HCT116 (cell line): Measurements from ENCODE around the gene LDHA.

Experiments used
- CBX3 ChIP-seq: IDR thresholded peaks from 2 replicates; pipeline ENCODE4 v1.6.1; 2012; ENCODE audit warnings: low read depth
- CEBPB ChIP-seq: IDR thresholded peaks from 2 replicates; pipeline ENCODE4 v1.6.1; 2012; ENCODE audit warnings: low read depth
- EZH2 ChIP-seq: fragments of 200-600 bp; sonication (generic); IDR thresholded peaks from 2 replicates; pipeline ENCODE4 v1.6.1; 2017; ENCODE audit warnings: antibody characterized with exemption, mixed run types
- POLR2A ChIP-seq: IDR thresholded peaks from 2 replicates; pipeline ENCODE4 v1.7.0; 2011; ENCODE audit warnings: borderline replicate concordance; ENCODE audit not compliant: insufficient read depth, insufficient read length; ENCODE audit errors: extremely low read depth
- POLR2AphosphoS5 ChIP-seq: IDR thresholded peaks from 2 replicates; pipeline ENCODE4 v1.6.1; 2011; ENCODE audit warnings: mild to moderate bottlenecking, low read depth, low read length, moderate library complexity
- ZNF274 ChIP-seq: fragments of 200-500 bp; sonication (Bioruptor generic); IDR thresholded peaks from 2 replicates; pipeline ENCODE4 v1.6.1; 2014; ENCODE audit warnings: mild to moderate bottlenecking, low read depth, low read length, inconsistent platforms
- TF ChIP-seq, protein P1 (sequence below), 3 experiments: fragments of 200-600 bp in 1 of 3; sonication (generic) in 1 of 3; IDR thresholded peaks in 2 of 3; conservative IDR thresholded peaks in 1 of 3; 2 replicates each; pipeline ENCODE4 v1.5.1; 2012 to 2017; ENCODE audit warnings: low read depth in 2 of 3, low read length in 2 of 3, antibody characterized with exemption in 1 of 3, borderline replicate concordance in 1 of 3, control low read depth in 1 of 3, mild to moderate bottlenecking in 1 of 3, mixed read lengths in 1 of 3, mixed run types in 1 of 3, moderate library complexity in 1 of 3; ENCODE audit not compliant: insufficient read depth in 1 of 3
- TF ChIP-seq, protein P2 (sequence below): IDR thresholded peaks from 2 replicates; pipeline ENCODE4 v1.6.1; 2012
- TF ChIP-seq, protein P3 (sequence below): IDR thresholded peaks from 2 replicates; pipeline ENCODE4 v1.6.1; 2012; ENCODE audit warnings: low read depth

DNA sequence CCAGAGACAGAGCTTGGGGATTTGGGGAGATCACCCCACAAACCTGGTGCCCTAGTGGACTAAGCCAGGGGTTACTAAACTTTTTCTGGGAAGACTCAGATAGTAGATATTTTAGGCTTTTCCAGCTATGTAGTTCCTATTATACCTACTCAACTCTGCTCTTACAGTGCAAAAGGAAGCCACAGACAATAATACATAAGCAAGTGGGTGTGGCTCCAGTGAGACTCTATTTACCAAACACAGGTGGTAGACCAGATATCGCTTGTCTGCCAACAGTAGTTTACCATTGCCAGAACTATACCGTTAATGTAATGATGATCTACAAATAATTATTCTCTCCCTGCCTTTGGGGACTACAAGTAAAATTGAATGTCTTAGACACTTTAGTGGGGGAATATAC is 24.7 kb downstream of the LDHA start:
- TF ChIP-seq POLR2A (no peak), ZNF274 (no peak), POLR2AphosphoS5 (no peak), EZH2 (no peak), CBX3 (no peak), CEBPB (no peak)
- TF ChIP-seq, protein P1, sequence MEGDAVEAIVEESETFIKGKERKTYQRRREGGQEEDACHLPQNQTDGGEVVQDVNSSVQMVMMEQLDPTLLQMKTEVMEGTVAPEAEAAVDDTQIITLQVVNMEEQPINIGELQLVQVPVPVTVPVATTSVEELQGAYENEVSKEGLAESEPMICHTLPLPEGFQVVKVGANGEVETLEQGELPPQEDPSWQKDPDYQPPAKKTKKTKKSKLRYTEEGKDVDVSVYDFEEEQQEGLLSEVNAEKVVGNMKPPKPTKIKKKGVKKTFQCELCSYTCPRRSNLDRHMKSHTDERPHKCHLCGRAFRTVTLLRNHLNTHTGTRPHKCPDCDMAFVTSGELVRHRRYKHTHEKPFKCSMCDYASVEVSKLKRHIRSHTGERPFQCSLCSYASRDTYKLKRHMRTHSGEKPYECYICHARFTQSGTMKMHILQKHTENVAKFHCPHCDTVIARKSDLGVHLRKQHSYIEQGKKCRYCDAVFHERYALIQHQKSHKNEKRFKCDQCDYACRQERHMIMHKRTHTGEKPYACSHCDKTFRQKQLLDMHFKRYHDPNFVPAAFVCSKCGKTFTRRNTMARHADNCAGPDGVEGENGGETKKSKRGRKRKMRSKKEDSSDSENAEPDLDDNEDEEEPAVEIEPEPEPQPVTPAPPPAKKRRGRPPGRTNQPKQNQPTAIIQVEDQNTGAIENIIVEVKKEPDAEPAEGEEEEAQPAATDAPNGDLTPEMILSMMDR (IDR thresholded peaks at IDR 0.05 in 2 of 3, conservative IDR thresholded peaks at IDR 0.05 in 1 of 3; ENCODE audit: borderline replicate concordance in 1 of 3, insufficient read depth in 1 of 3, low read depth in 2 of 3, low read length in 2 of 3): no peak
- TF ChIP-seq, protein P2, sequence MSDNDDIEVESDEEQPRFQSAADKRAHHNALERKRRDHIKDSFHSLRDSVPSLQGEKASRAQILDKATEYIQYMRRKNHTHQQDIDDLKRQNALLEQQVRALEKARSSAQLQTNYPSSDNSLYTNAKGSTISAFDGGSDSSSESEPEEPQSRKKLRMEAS: no peak
- TF ChIP-seq, protein P3, sequence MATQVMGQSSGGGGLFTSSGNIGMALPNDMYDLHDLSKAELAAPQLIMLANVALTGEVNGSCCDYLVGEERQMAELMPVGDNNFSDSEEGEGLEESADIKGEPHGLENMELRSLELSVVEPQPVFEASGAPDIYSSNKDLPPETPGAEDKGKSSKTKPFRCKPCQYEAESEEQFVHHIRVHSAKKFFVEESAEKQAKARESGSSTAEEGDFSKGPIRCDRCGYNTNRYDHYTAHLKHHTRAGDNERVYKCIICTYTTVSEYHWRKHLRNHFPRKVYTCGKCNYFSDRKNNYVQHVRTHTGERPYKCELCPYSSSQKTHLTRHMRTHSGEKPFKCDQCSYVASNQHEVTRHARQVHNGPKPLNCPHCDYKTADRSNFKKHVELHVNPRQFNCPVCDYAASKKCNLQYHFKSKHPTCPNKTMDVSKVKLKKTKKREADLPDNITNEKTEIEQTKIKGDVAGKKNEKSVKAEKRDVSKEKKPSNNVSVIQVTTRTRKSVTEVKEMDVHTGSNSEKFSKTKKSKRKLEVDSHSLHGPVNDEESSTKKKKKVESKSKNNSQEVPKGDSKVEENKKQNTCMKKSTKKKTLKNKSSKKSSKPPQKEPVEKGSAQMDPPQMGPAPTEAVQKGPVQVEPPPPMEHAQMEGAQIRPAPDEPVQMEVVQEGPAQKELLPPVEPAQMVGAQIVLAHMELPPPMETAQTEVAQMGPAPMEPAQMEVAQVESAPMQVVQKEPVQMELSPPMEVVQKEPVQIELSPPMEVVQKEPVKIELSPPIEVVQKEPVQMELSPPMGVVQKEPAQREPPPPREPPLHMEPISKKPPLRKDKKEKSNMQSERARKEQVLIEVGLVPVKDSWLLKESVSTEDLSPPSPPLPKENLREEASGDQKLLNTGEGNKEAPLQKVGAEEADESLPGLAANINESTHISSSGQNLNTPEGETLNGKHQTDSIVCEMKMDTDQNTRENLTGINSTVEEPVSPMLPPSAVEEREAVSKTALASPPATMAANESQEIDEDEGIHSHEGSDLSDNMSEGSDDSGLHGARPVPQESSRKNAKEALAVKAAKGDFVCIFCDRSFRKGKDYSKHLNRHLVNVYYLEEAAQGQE: no peak
